HepG2 (cell line): Measurements from ENCODE around the gene PRKG1. TPM values are rescaled to one million over a fixed set of nuclear protein-coding genes. Genes with fewer than 3 reads are reported as not detected.

Experiments used
- ATF6 ChIP-seq: sonication (generic); formaldehyde crosslinking; conservative IDR thresholded peaks from 2 replicates; pipeline ENCODE4 v1.4.0; 2020; ENCODE audit warnings: missing genetic modification reagents
- ELF1 ChIP-seq: sonication (generic); formaldehyde crosslinking; IDR thresholded peaks from 2 replicates; pipeline ENCODE4 v1.4.0; 2020; ENCODE audit warnings: missing genetic modification reagents
- GATA4 ChIP-seq: sonication (generic); IDR thresholded peaks from 2 replicates; pipeline ENCODE4 v1.6.1; 2016; ENCODE audit warnings: antibody characterized with exemption, low read depth, borderline replicate concordance
- MYPOP ChIP-seq: sonication (generic); formaldehyde crosslinking; IDR thresholded peaks from 2 replicates; pipeline ENCODE4 v1.8.1; 2023; ENCODE audit warnings: mild to moderate bottlenecking, moderate library complexity, missing genetic modification reagents
- PBX2 ChIP-seq: IDR thresholded peaks from 2 replicates; pipeline ENCODE4 v1.6.1; 2016; ENCODE audit warnings: control low read depth
- RBAK ChIP-seq: sonication (generic); formaldehyde crosslinking; IDR thresholded peaks from 2 replicates; pipeline ENCODE4 v1.5.1; 2020; ENCODE audit warnings: mild to moderate bottlenecking, missing genetic modification reagents
- SAFB2 ChIP-seq: sonication (generic); formaldehyde crosslinking; IDR thresholded peaks from 2 replicates; pipeline ENCODE4 v1.5.1; 2020; ENCODE audit warnings: missing genetic modification reagents, low read depth, mild to moderate bottlenecking, borderline replicate concordance
- SMARCC2 ChIP-seq: fragments of 450-650 bp; IDR thresholded peaks from 2 replicates; pipeline ENCODE4 v1.6.1; 2017; ENCODE audit warnings: antibody characterized with exemption, mild to moderate bottlenecking
- ZKSCAN8 ChIP-seq: IDR thresholded peaks from 2 replicates; pipeline ENCODE4 v1.6.1; 2016; ENCODE audit warnings: borderline replicate concordance, missing genetic modification reagents, missing compliant biosample characterization
- ZNF672 ChIP-seq: sonication (generic); formaldehyde crosslinking; IDR thresholded peaks from 2 replicates; pipeline ENCODE4 v1.8.1; 2022; ENCODE audit warnings: missing genetic modification reagents
- polyA plus RNA-seq, 8 experiments: library from polyadenylated mRNA; depleted of rRNA in 3 of 8; stranded (reverse) in 7 of 8; unstranded in 1 of 8; fragments of >200 nt; fragmentation: Illumina TruSeq in 4 of 8; extraction: Trizol in 4 of 8; gene quantifications; 2 replicates each; pipeline versions ENCODE4 v1.2.1 to v1.2.3, GENCODE V29; 2011 to 2016; ENCODE audit warnings: low read depth in 4 of 8, missing spikeins in 1 of 8, mixed read lengths in 1 of 8; ENCODE audit not compliant: insufficient read depth in 1 of 8
- total RNA-seq, 5 experiments: library from RNA; depleted of rRNA; stranded (reverse); fragments of >200 nt; fragmentation: Illumina TruSeq; extraction: Trizol; gene quantifications; 2 replicates each; pipeline ENCODE4 v1.2.3, GENCODE V29; 2016; ENCODE audit warnings: low read depth in 1 of 5
- TF ChIP-seq, protein P1 (sequence below): sonication (generic); formaldehyde crosslinking; IDR thresholded peaks from 2 replicates; pipeline ENCODE4 v1.4.0; 2020; ENCODE audit warnings: missing genetic modification reagents

Gene PRKG1
- total and polyA plus RNA-seq, 2 of the 13 experiments (the other 11 are each of a cell fraction or from before 2014, with no cell fraction given) = 0.01 TPM; not detected in 1

- TF ChIP-seq ATF6 (CRISPR knock-in tag) (no peak), ZKSCAN8 (CRISPR knock-in tag) (no peak), SAFB2 (CRISPR knock-in tag) (no peak), MYPOP (CRISPR knock-in tag) (no peak), SMARCC2 (no peak), PBX2 (CRISPR knock-in tag) (no peak), RBAK (no peak), ZNF672 (CRISPR knock-in tag) (no peak), ELF1 (CRISPR knock-in tag) (no peak), GATA4 (no peak)
- TF ChIP-seq, protein P1, sequence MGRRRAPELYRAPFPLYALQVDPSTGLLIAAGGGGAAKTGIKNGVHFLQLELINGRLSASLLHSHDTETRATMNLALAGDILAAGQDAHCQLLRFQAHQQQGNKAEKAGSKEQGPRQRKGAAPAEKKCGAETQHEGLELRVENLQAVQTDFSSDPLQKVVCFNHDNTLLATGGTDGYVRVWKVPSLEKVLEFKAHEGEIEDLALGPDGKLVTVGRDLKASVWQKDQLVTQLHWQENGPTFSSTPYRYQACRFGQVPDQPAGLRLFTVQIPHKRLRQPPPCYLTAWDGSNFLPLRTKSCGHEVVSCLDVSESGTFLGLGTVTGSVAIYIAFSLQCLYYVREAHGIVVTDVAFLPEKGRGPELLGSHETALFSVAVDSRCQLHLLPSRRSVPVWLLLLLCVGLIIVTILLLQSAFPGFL (CRISPR knock-in tag) = no peak
- TF ChIP-seq, all 625 proteins: peak for 0
These were observed 433.9 kb downstream of the PRKG1 start (continued) for GRCh38 chr10:51508156-51508555.
